Left ventricle myocardium inferior (tissue), 1 donor: ENCODE measurements around the gene TRPM2. TPM values are rescaled to one million over a fixed set of nuclear protein-coding genes. Genes with fewer than 3 reads are reported as not detected.

Experiments
- DNase-seq: peaks from one replicate; pipeline ENCODE4 v3.0.0-alpha.2; 2020
- H3K27ac ChIP-seq: fragments of 200-600 bp; replicated peaks from 2 replicates; pipeline ENCODE4 v1.8.0; 2021
- H3K27me3 ChIP-seq: fragments of 200-600 bp; 2 replicates; pipeline ENCODE4 v1.8.0; 2021; ENCODE audit warnings: low read depth
- H3K36me3 ChIP-seq: fragments of 200-600 bp; 2 replicates; pipeline ENCODE4 v1.8.0; 2021
- H3K4me1 ChIP-seq: fragments of 200-600 bp; 2 replicates; pipeline ENCODE4 v1.8.0; 2021
- H3K4me3 ChIP-seq: fragments of 200-600 bp; 2 replicates; pipeline ENCODE4 v1.8.0; 2021; ENCODE audit warnings: mild to moderate bottlenecking, moderate library complexity
- H3K9me3 ChIP-seq: fragments of 200-600 bp; replicated peaks from 2 replicates; pipeline ENCODE4 v1.8.0; 2021
- CTCF ChIP-seq: fragments of 200-600 bp; IDR thresholded peaks from 2 replicates; pipeline ENCODE4 v1.8.0; 2021; ENCODE audit warnings: antibody characterized with exemption, mild to moderate bottlenecking, borderline replicate concordance
- intact Hi-C: fragments of 100-400 bp; cut with micrococcal nuclease; formaldehyde crosslinking; loops from one replicate; pipeline ENCODE4 v1.11.0; 2022
- total RNA-seq: library from RNA; stranded (reverse); fragmentation: NEBNext Ultra II Directional; extraction: Animal tissue kit (Norgen Biotek cat#: 25700); gene quantifications from one replicate; pipeline ENCODE4 v1.2.1, GENCODE V29; 2021
- donor health status: DM: no; HTN: yes; CAD: no; lungs with severe emphysema.

TRPM2 gene
- total RNA-seq, 1 donor from 2014 or later, result 1.8 TPM

GRCh38 chr21:44427241-44428120 lies 74.1 kb downstream of the TRPM2 start:
- no peak for TF ChIP-seq CTCF
- Histone ChIP-seq H3K9me3 (peaks cover 29% of the 10 kb centered on the region), H3K36me3 (no peaks in the 10 kb centered on the region), H3K27ac (no peak overlapping the region), H3K27me3 (peaks cover 25% of the 10 kb centered on the region), H3K4me3 (no peak overlapping the region), H3K4me1 (no peaks in the 10 kb centered on the region)
- intact Hi-C loops, result no loop called here
- DNase-seq, result peak; percentile 11

- H3K27me3 ChIP-seq, result peaks cover 25% of the 10 kb centered on the region
- intact Hi-C loops, result no loop called here
- no peaks in the 10 kb centered on the region for H3K36me3 ChIP-seq
- no peak overlapping the region for H3K27ac ChIP-seq
- no peak for DNase-seq
- H3K4me1 ChIP-seq, result no peaks in the 10 kb centered on the region
- peaks cover 29% of the 10 kb centered on the region for H3K9me3 ChIP-seq
- no peak for TF ChIP-seq CTCF
- no peak overlapping the region for H3K4me3 ChIP-seq
Measured at GRCh38 chr21:44428281-44428960, 75.0 kb downstream of the TRPM2 start.

GRCh38 chr21:44429894-44430293 lies 76.5 kb downstream of the TRPM2 start:
- DNase-seq, result no peak
- Histone ChIP-seq H3K4me1 (no peaks in the 10 kb centered on the region), H3K36me3 (no peaks in the 10 kb centered on the region), H3K9me3 (peaks cover 29% of the 10 kb centered on the region), H3K27ac (no peak overlapping the region), H3K27me3 (peaks cover 21% of the 10 kb centered on the region), H3K4me3 (no peak overlapping the region)
- intact Hi-C loops, result no loop called here
- no peak for TF ChIP-seq CTCF

GRCh38 chr21:44431300-44431699 lies 77.9 kb downstream of the TRPM2 start:
- H3K27ac ChIP-seq, result no peak overlapping the region
- no peaks in the 10 kb centered on the region for H3K36me3 ChIP-seq
- no peaks in the 10 kb centered on the region for H3K4me1 ChIP-seq
- peaks cover 29% of the 10 kb centered on the region for H3K9me3 ChIP-seq
- peaks cover 7% of the 10 kb centered on the region for H3K27me3 ChIP-seq
- no peak for DNase-seq
- no peak for TF ChIP-seq CTCF
- no peak overlapping the region for H3K4me3 ChIP-seq
- intact Hi-C loops, result no loop called here

GRCh38 chr21:44432841-44433790 lies 79.7 kb downstream of the TRPM2 start:
- H3K27ac ChIP-seq, result no peak overlapping the region
- H3K4me1 ChIP-seq, result peaks cover 7% of the 10 kb centered on the region
- H3K9me3 ChIP-seq, result peaks cover 29% of the 10 kb centered on the region
- H3K4me3 ChIP-seq, result no peak overlapping the region
- TF ChIP-seq CTCF, result no peak
- intact Hi-C loops, result no loop called here
- peak; percentile 3 for DNase-seq
- no peaks in the 10 kb centered on the region for H3K27me3 ChIP-seq
- no peaks in the 10 kb centered on the region for H3K36me3 ChIP-seq
